HG03442 (cell line): ENCODE data around the gene ESYT2.
"Not testable (repeated sequence)": the region's sequence is repeated elsewhere in the genome, so short reads cannot be mapped to it uniquely, and the experiment has no call there.

Source experiments
- ATAC-seq: cut with Tn5 transposase; IDR thresholded peaks from one replicate; pipeline ENCODE4 v1.9.1; 2021; ENCODE audit warnings: mild to moderate bottlenecking, moderate library complexity; ENCODE audit not compliant: unreplicated experiment

Gene ESYT2

GRCh38 chr7:158829342-158830210 is at the start of gene ESYT2:
Gene ESYT2, minus strand, starts transcription at chr7:158829509. Its CDS starts 91 bp downstream, at chr7:158829418.
- ATAC-seq = peak; percentile 83

- ATAC-seq = not testable (repeated sequence)
These were observed 49.1 kb upstream of the ESYT2 start for GRCh38 chr7:158878151-158879079.

- no peak for ATAC-seq
These were observed 47.7 kb upstream of the ESYT2 start for GRCh38 chr7:158876984-158877383.

GRCh38 chr7:158869876-158870275 is 40.6 kb upstream of the ESYT2 start:
- no peak for ATAC-seq

GRCh38 chr7:158868764-158869410 is 39.6 kb upstream of the ESYT2 start:
- ATAC-seq = no peak

GRCh38 chr7:158867214-158867984 is 38.1 kb upstream of the ESYT2 start:
- no peak for ATAC-seq

- no peak for ATAC-seq
These were observed 36.7 kb upstream of the ESYT2 start for GRCh38 chr7:158865977-158866376.

GRCh38 chr7:158865462-158865922 is 36.2 kb upstream of the ESYT2 start:
- no peak for ATAC-seq

- no peak for ATAC-seq
These were observed 35.5 kb upstream of the ESYT2 start for GRCh38 chr7:158864833-158865232.

GRCh38 chr7:158864507-158864820 is 35.2 kb upstream of the ESYT2 start:
- no peak for ATAC-seq

- peak; percentile 35 for ATAC-seq
These were observed 34.5 kb upstream of the ESYT2 start for GRCh38 chr7:158863611-158864506.

- peak; percentile 64 for ATAC-seq
These were observed 33.8 kb upstream of the ESYT2 start for GRCh38 chr7:158862985-158863610.

- no peak for ATAC-seq
These were observed 32.8 kb upstream of the ESYT2 start for GRCh38 chr7:158861936-158862704.

GRCh38 chr7:158861004-158861787 is 31.9 kb upstream of the ESYT2 start:
- ATAC-seq = no peak

- ATAC-seq = no peak
These were observed 31.1 kb upstream of the ESYT2 start for GRCh38 chr7:158860394-158860793.

GRCh38 chr7:158858592-158859503 is 29.5 kb upstream of the ESYT2 start:
- ATAC-seq = no peak
